Activated CD4-positive, alpha-beta T cell treated with anti-CD3 and anti-CD28 coated beads, Interleukin-2, amount 10 ng/mL, durations not matched to agents 7 days and 5 days (primary cell): Measurements from ENCODE around the gene LYSMD3. TPM values are rescaled to one million over a fixed set of nuclear protein-coding genes. Genes with fewer than 3 reads are reported as not detected.

Experiments
- CTCF ChIA-PET: fragments of 350-600 bp; sonication (Branson Sonifier 250); formaldehyde crosslinking; loops from one replicate; lab custom pipeline; 2021; ENCODE audit warnings: antibody characterized with exemption; lab: Charles Lee
- POLR2A ChIA-PET: fragments of 350-600 bp; sonication (Branson Sonifier 250); formaldehyde crosslinking; loops from one replicate; lab custom pipeline; 2021; ENCODE audit warnings: antibody characterized with exemption; lab: Charles Lee
- DNase-seq: peaks from one replicate; pipeline ENCODE4 v3.0.0-alpha.2; 2020
- H3K27ac Mint-ChIP-seq: one replicate; pipeline ENCODE4 v1.8.0; 2021; ENCODE audit warnings: mild to moderate bottlenecking, moderate library complexity, mixed read lengths
- H3K27me3 Mint-ChIP-seq: one replicate; pipeline ENCODE4 v1.8.0; 2021; ENCODE audit warnings: mixed read lengths
- H3K36me3 Mint-ChIP-seq: one replicate; pipeline ENCODE4 v1.8.0; 2021; ENCODE audit warnings: low read depth, mixed read lengths
- H3K4me1 Mint-ChIP-seq: one replicate; pipeline ENCODE4 v1.8.0; 2021; ENCODE audit warnings: mixed read lengths
- H3K4me3 Mint-ChIP-seq: one replicate; pipeline ENCODE4 v1.8.0; 2021; ENCODE audit warnings: mild to moderate bottlenecking, moderate library complexity, mixed read lengths
- H3K9me3 Mint-ChIP-seq: one replicate; pipeline ENCODE4 v1.8.0; 2021; ENCODE audit warnings: mixed read lengths
- total RNA-seq, 2 experiments: library from RNA; stranded (reverse); gene quantifications; one replicate each; pipeline ENCODE4 v1.2.3, GENCODE V29; 2021

Gene LYSMD3
- total RNA-seq, 2 experiments from 2014 or later = 21.1 to 22.5 TPM

DNA sequence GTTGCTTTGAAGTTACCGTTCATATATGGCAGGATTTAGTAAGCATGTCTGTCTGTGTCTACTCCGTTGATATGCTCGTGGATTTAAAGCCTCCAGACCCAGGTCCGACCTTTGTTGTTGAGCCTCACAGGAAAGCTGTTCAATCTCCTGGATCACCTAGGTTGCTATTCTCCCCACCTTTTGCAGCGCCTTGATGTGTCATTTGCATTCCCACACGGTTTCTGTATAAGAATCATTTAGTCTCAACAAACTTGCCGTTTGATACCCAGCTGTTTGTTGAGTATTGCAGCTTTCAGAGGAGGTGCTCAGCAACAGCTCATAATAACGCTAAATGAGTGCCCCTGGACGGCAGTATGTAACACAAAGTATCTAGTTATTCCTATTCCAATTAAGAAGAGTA lies 28.0 kb upstream of the LYSMD3 start:
- ChIA-PET POLR2A (no interaction called here), CTCF (no interaction called here)
- no peaks in the 10 kb centered on the region for H3K9me3 Mint-ChIP-seq
- no peak overlapping the region for H3K4me3 Mint-ChIP-seq
- no peak for DNase-seq
- H3K36me3 Mint-ChIP-seq = no peaks in the 10 kb centered on the region
- H3K4me1 Mint-ChIP-seq = peaks cover 8% of the 10 kb centered on the region
- H3K27ac Mint-ChIP-seq = no peak overlapping the region
- H3K27me3 Mint-ChIP-seq = peaks cover 72% of the 10 kb centered on the region

DNA sequence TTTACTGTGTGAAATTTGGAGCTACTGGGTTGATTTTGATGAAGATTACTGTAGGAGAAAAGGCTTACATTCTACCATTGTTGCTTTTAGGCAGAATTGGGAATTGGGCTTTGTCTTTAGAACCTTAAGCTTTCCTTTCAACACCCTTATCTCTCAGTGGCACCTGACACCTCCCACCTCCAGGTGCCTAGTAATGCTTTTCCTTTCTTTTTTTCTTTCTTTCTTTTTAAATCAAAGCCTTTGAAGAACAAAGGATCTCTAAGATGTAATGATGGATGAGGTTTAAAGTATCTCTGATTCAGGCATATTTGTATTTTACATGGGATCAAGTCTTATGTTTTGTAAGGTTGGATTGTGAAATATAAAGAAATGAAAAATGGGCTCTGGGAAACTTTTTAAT lies 26.3 kb upstream of the LYSMD3 start:
- H3K4me1 Mint-ChIP-seq = peaks cover 8% of the 10 kb centered on the region
- no peaks in the 10 kb centered on the region for H3K36me3 Mint-ChIP-seq
- H3K9me3 Mint-ChIP-seq = no peaks in the 10 kb centered on the region
- H3K27ac Mint-ChIP-seq = no peak overlapping the region
- CTCF ChIA-PET = no interaction called here
- POLR2A ChIA-PET = no interaction called here
- peaks cover 69% of the 10 kb centered on the region for H3K27me3 Mint-ChIP-seq
- no peak for DNase-seq
- no peak overlapping the region for H3K4me3 Mint-ChIP-seq

DNA sequence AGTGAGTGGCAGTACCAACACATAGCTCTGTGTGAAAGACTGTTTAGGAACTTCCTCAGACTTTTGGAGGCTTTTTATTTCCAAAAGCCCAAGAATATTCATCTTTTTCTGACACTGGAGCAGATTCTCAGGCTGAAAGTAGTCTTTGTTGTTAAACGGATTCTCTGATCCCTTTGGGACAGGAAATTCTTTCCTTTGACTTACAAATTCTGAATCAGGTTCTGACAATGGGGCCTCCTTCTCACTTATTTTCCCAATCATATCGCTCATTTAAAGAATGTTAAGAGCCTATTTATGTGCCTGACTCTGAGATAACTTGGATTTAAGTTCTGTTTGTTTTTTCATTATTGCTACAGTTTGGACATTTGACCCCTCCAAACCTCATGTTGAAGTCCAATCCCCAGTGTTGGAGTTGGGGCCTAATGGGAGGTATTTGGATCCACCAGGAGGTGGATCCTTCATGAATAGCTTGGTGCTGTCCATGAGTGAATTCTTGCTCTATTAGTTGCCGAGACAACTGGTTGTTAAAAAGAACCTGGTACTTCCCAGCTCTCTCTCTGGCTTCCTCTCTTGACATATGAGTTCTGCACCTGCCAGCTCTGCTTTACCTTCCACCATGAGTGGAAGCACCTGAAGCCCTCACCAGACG lies 25.1 kb upstream of the LYSMD3 start:
- H3K27me3 Mint-ChIP-seq = peaks cover 63% of the 10 kb centered on the region
- peaks cover 8% of the 10 kb centered on the region for H3K4me1 Mint-ChIP-seq
- DNase-seq = no peak
- ChIA-PET CTCF (no interaction called here), POLR2A (no interaction called here)
- no peaks in the 10 kb centered on the region for H3K36me3 Mint-ChIP-seq
- no peak overlapping the region for H3K4me3 Mint-ChIP-seq
- H3K27ac Mint-ChIP-seq = no peak overlapping the region
- no peaks in the 10 kb centered on the region for H3K9me3 Mint-ChIP-seq

DNA sequence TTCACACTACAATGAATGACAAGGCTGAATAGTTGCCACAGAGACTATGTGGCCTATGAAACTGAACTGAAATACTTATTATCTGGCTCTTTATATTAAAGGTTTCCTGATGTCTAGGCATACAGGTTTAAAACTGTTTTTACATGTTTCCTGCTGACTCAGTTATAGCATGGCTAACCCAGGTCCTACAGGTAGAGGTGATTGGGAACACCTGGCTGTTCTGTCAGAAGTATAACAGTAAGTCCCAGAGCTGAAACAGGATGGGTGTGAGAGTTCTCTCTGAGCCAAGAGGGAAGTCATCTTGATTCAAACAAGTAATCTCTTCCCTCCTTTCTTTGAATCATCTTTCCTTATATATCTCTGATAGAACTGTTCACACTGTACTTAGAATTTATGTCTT lies 24.3 kb upstream of the LYSMD3 start:
- H3K27me3 Mint-ChIP-seq = peaks cover 61% of the 10 kb centered on the region
- CTCF ChIA-PET = no interaction called here
- H3K27ac Mint-ChIP-seq = no peak overlapping the region

DNA sequence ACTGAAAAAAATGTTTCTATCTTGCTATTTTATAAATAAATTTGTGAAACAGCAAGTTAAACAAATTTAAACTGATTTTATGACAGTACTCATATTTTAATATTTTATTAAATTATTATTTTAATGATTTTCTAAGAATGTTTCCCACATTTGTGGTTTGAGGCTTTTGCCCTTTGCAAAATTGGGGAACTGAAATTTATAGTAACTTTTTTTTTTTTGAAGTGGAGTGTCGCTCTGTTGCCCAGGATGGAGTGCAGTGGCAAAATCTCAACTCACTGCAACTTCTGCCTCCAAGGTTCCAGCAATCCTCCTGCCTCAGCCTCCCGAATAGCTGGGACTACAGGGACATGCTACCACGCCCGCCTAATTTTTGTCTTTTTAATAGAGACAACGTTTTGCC lies 22.0 kb upstream of the LYSMD3 start:
- ChIA-PET POLR2A (no interaction called here), CTCF (no interaction called here)
- DNase-seq = no peak
- H3K27ac Mint-ChIP-seq = no peak overlapping the region
- H3K27me3 Mint-ChIP-seq = peaks cover 46% of the 10 kb centered on the region
- H3K4me3 Mint-ChIP-seq = no peak overlapping the region
- H3K4me1 Mint-ChIP-seq = no peaks in the 10 kb centered on the region
- H3K9me3 Mint-ChIP-seq = no peaks in the 10 kb centered on the region
- H3K36me3 Mint-ChIP-seq = no peaks in the 10 kb centered on the region

More for the DNA sequence above, 24.3 kb upstream of the LYSMD3 start:
- H3K4me1 Mint-ChIP-seq = peaks cover 5% of the 10 kb centered on the region
- H3K36me3 Mint-ChIP-seq = no peaks in the 10 kb centered on the region
- H3K4me3 Mint-ChIP-seq = no peak overlapping the region
- no peak for DNase-seq
- no peaks in the 10 kb centered on the region for H3K9me3 Mint-ChIP-seq
- POLR2A ChIA-PET = no interaction called here

DNA sequence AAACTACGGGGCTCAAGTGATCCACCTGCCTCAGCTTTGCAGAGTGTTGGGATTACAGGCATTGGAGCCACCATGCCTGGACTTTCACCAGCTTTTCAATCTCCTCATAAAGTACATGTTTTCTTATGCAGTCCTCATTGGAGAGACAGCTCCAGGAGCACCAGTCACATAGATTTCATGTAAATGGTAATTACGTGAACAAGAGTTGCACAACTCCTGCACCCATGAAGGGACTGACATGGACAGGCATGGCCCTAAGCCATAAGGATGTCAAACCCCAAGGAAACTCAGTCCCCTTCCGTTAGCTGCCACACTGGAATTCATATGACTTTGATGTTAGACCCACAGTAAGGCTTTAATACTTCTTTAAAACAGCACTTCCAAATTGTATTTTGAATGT lies 21.6 kb upstream of the LYSMD3 start:
- Mint-ChIP-seq H3K9me3 (no peaks in the 10 kb centered on the region), H3K36me3 (no peaks in the 10 kb centered on the region), H3K27me3 (peaks cover 42% of the 10 kb centered on the region), H3K4me3 (no peak overlapping the region), H3K4me1 (no peaks in the 10 kb centered on the region), H3K27ac (no peak overlapping the region)
- no peak for DNase-seq
- ChIA-PET POLR2A (no interaction called here), CTCF (interaction anchor here (0.6 kb wide), 1 partner anchor 159 kb away, joined by 3 read pairs; no protein-coding TSS in a partner anchor)

DNA sequence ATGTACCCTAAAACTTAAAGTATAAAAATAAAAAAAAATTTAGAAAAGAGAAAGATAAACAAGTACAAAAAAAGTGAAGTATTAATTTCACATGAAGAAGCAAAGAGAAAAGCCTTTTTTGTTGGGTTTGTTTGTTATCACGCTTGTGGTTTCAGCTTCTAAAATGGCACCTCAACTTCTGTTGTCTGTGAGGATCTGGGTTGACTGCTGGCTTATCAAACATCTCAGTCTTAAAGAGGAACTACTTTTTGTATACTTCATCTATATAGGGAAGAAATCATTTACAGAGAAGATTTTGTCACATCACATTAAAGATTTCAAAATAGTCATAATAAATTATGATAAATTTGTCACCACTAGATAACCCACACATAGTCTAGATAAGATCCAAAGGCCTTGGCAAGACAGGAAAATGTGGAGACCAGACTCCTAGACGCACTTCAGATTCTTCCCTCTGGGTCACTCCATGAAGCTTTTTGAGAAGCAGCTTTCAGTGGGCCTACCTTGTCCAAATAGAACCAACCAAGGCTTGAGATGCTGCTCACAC lies 20.4 kb upstream of the LYSMD3 start:
- no peaks in the 10 kb centered on the region for H3K4me1 Mint-ChIP-seq
- no peaks in the 10 kb centered on the region for H3K36me3 Mint-ChIP-seq
- ChIA-PET POLR2A (no interaction called here), CTCF (no interaction called here)
- peaks cover 40% of the 10 kb centered on the region for H3K27me3 Mint-ChIP-seq
- no peaks in the 10 kb centered on the region for H3K9me3 Mint-ChIP-seq
- H3K4me3 Mint-ChIP-seq = no peak overlapping the region
- DNase-seq = no peak
- no peak overlapping the region for H3K27ac Mint-ChIP-seq

DNA sequence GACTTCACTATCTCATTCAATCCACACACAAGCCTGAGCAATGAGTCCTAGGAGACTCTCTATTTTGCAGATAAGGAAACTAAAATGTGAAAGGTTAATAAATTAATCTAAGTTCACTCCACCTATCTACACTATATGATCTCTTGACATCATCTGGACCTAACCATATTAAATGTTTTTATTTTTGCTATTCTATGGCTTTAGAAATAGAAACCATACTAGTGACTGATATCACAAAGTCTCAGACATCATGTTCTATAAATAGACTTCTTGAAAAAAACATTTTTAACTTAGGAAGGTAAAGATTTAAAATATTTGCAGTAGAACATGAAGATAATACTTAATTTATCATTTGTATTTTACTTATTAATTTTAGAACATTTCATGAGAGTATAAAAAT lies 19.8 kb upstream of the LYSMD3 start:
- Mint-ChIP-seq H3K27ac (no peak overlapping the region), H3K27me3 (peaks cover 43% of the 10 kb centered on the region), H3K9me3 (no peaks in the 10 kb centered on the region), H3K4me1 (no peaks in the 10 kb centered on the region), H3K36me3 (no peaks in the 10 kb centered on the region), H3K4me3 (no peak overlapping the region)
- CTCF ChIA-PET = interaction anchor here (1.3 kb wide), 1 partner anchor 15 kb away, joined by 3 read pairs; no protein-coding TSS in a partner anchor
- POLR2A ChIA-PET = no interaction called here
- DNase-seq = no peak

DNA sequence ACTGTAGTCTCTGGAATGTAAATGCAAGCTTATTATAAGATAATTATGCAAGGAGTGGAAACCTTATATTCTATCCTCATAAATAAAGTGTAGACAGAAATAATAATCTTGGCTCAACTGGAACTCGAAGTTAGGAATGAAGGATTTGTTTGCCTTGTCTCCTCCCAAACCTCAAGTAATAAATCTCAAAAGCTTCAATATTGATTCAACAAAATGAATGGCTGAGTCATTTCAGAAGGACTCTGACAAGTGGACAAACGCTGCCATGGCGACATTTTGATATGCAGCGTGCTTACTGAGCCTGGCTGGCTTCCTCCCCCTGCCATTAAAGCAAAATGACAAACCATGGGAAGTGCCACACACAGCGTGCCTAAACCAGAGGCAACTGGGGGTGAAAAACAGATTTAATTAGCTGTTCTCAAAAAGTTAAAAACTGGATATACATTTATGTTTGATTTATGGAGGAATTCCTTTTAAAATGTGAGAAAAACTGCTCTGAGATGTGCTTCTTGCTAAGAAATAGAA lies 18.7 kb upstream of the LYSMD3 start:
- H3K4me3 Mint-ChIP-seq = no peak overlapping the region
- POLR2A ChIA-PET = no interaction called here
- CTCF ChIA-PET = interaction anchor here (1.3 kb wide), 1 partner anchor 14 kb away, joined by 3 read pairs; no protein-coding TSS in a partner anchor
- H3K27me3 Mint-ChIP-seq = peaks cover 43% of the 10 kb centered on the region
- no peak for DNase-seq
- no peaks in the 10 kb centered on the region for H3K36me3 Mint-ChIP-seq
- H3K9me3 Mint-ChIP-seq = no peaks in the 10 kb centered on the region
- H3K27ac Mint-ChIP-seq = no peak overlapping the region
- H3K4me1 Mint-ChIP-seq = no peaks in the 10 kb centered on the region

DNA sequence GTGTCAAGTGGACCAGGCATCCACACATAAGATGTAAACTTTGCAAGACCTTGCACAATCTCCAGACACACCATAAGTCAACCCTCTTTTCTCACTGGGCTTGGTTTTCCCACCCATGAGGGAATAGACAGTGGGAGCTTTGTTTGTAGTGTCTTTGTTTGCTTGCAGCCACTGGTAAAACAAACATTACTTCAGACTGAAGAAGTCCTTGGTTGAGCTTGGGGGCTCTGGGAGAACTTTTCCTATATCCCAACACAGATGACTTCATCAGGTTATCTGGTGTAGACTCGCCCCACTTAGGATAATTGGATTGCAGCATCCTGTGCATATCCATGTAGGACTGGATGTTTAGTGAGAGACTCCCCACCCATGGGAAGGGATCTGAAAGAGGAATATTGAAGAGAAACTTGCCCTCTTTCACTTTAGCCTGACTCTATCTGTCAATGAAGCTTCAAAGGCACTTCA lies 17.7 kb upstream of the LYSMD3 start:
- CTCF ChIA-PET = no interaction called here
- Mint-ChIP-seq H3K9me3 (no peaks in the 10 kb centered on the region), H3K36me3 (no peaks in the 10 kb centered on the region), H3K4me1 (no peaks in the 10 kb centered on the region), H3K27ac (no peak overlapping the region), H3K27me3 (peaks cover 40% of the 10 kb centered on the region), H3K4me3 (no peak overlapping the region)
- POLR2A ChIA-PET = no interaction called here
- DNase-seq = no peak

DNA sequence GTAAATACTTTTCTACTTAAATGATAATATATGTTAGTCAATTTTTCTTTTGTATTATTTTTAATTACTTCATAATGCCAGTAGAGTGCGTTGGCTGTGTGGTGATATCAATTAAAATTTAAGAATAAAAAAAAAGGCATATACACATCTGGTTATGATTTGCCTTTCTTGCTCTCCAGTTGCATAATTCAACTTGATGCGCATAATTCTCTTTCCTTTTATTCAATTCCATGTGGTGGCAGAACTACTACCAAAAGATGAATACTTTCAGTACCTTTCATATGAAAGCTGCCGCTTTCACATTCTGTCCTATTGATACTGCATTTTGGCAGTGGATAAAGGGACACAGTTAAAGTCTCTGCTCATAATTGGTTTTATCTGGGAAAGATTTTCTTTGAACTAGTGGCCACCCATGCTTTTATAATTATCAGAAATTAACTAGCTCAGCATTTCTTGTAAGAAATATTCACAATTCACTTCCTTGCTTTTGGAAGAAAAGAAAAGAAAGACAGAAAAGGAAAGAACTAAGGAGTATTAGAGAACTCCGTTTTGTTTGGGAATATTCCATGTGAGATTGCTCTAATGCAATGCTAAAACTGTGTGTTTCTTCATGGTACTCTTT lies 16.9 kb upstream of the LYSMD3 start:
- Mint-ChIP-seq H3K9me3 (no peaks in the 10 kb centered on the region), H3K27me3 (peaks cover 33% of the 10 kb centered on the region), H3K27ac (no peak overlapping the region), H3K4me1 (no peaks in the 10 kb centered on the region), H3K4me3 (no peak overlapping the region), H3K36me3 (no peaks in the 10 kb centered on the region)
- ChIA-PET CTCF (no interaction called here), POLR2A (no interaction called here)
- DNase-seq = no peak

DNA sequence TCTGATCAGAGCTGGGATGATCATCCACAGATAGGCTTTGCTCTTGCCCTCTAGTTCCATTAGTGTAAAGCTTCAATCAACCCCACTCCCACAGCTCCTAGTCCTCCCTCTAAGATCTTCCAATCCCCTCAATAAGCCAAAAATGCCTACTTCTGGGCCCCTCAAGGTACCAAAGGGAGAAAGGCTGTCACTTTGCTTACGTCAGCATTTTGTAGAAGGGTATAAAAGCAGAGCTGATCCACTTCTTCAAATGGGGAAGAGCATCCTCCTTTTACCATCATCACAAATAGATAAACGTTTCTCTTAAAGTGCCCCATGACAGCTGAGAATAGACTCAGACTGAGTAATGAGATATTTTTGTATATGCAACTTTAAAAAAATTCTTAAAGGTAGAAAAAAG lies 16.1 kb upstream of the LYSMD3 start:
- no peaks in the 10 kb centered on the region for H3K4me1 Mint-ChIP-seq
- ChIA-PET CTCF (no interaction called here), POLR2A (no interaction called here)
- no peaks in the 10 kb centered on the region for H3K36me3 Mint-ChIP-seq
- no peak overlapping the region for H3K27ac Mint-ChIP-seq
- H3K4me3 Mint-ChIP-seq = no peak overlapping the region
- no peaks in the 10 kb centered on the region for H3K9me3 Mint-ChIP-seq
- no peak for DNase-seq
- peaks cover 32% of the 10 kb centered on the region for H3K27me3 Mint-ChIP-seq

DNA sequence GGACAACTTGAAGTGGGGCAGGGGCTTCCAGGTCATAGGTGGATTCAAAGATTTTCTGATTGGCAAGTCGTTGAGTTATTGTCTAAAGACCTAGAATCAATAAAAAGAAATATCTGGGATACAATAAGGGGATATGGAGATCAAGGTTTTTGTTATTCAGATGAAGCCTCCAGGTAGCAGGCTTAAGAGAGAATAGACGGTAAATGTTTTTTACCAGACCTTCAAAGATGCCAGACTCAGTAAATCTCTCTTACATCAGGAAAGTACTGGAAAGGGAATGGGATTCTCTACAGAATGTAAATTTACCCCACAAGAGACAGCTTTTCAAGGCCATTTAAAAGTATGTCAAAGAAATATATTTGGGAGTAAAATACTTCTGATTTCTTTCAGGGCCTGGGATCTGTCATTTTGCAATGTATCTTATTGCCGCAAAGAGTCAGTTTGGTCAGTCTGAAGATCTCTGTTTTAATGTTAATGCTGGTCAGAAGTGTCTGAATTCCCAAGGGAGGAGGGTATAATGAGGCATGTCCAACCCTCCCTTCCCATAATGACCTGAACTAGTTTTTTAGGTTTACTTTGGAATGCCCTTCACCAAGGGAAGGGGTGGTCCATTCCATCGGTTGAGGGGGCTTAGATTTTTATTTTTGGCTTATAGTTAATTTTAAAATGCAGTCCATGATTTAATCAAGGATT lies 13.6 kb upstream of the LYSMD3 start:
- H3K27ac Mint-ChIP-seq = no peak overlapping the region
- no peak for DNase-seq
- no peak overlapping the region for H3K4me3 Mint-ChIP-seq
- no peaks in the 10 kb centered on the region for H3K9me3 Mint-ChIP-seq
- H3K36me3 Mint-ChIP-seq = no peaks in the 10 kb centered on the region
- H3K4me1 Mint-ChIP-seq = no peaks in the 10 kb centered on the region
- H3K27me3 Mint-ChIP-seq = peaks cover 36% of the 10 kb centered on the region
- POLR2A ChIA-PET = no interaction called here
- CTCF ChIA-PET = no interaction called here
